ENCODE results near the gene ADGRF5.
"Not testable (repeated sequence)": the region's sequence is repeated elsewhere in the genome, so short reads cannot be mapped to it uniquely, and the experiment has no call there.

GRCh38 chr6:46855966-46856365, 65.8 kb downstream of the ADGRF5 start:
- TF ChIP-seq, protein P1, sequence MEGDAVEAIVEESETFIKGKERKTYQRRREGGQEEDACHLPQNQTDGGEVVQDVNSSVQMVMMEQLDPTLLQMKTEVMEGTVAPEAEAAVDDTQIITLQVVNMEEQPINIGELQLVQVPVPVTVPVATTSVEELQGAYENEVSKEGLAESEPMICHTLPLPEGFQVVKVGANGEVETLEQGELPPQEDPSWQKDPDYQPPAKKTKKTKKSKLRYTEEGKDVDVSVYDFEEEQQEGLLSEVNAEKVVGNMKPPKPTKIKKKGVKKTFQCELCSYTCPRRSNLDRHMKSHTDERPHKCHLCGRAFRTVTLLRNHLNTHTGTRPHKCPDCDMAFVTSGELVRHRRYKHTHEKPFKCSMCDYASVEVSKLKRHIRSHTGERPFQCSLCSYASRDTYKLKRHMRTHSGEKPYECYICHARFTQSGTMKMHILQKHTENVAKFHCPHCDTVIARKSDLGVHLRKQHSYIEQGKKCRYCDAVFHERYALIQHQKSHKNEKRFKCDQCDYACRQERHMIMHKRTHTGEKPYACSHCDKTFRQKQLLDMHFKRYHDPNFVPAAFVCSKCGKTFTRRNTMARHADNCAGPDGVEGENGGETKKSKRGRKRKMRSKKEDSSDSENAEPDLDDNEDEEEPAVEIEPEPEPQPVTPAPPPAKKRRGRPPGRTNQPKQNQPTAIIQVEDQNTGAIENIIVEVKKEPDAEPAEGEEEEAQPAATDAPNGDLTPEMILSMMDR (IDR thresholded peaks at IDR 0.05; ENCODE audit: extremely low read depth in 1 of 2, insufficient read depth in 1 of 2, low read depth in 1 of 2, low read length in 2 of 2): peak; percentile 46 to 53
- not testable (repeated sequence) for TF ChIP-seq POLR2A (IDR thresholded peaks at IDR 0.05; ENCODE audit: low read depth, low read length); EZH2 (IDR thresholded peaks at IDR 0.05; ENCODE audit: borderline replicate concordance, low read depth, low read length, severe bottlenecking)
